ENCODE results near the gene PPFIA1.

DNA sequence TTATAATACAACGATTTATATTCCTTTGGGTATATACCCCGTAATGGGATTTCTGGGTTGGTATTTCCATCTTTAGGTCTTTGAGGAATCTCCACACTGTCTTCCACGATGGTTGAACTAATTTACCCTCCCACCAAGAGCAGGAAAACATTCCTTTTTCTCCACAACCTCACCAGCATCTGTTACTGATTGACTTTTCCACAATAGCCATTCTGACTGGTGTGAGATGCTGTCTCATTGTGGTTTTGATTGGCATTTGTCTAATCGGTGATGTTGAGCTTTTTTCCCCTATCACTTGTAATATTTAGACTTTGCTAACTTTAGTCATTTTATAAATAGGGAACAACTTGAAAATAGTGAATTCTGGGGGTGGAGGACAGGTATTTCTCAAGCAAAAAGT is 58.1 kb downstream of the PPFIA1 start:
- TF ChIP-seq, protein P1, sequence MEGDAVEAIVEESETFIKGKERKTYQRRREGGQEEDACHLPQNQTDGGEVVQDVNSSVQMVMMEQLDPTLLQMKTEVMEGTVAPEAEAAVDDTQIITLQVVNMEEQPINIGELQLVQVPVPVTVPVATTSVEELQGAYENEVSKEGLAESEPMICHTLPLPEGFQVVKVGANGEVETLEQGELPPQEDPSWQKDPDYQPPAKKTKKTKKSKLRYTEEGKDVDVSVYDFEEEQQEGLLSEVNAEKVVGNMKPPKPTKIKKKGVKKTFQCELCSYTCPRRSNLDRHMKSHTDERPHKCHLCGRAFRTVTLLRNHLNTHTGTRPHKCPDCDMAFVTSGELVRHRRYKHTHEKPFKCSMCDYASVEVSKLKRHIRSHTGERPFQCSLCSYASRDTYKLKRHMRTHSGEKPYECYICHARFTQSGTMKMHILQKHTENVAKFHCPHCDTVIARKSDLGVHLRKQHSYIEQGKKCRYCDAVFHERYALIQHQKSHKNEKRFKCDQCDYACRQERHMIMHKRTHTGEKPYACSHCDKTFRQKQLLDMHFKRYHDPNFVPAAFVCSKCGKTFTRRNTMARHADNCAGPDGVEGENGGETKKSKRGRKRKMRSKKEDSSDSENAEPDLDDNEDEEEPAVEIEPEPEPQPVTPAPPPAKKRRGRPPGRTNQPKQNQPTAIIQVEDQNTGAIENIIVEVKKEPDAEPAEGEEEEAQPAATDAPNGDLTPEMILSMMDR (IDR thresholded peaks at IDR 0.05; ENCODE audit: insufficient read depth, low read length): no peak
- no peak for TF ChIP-seq POLR2AphosphoS5 (IDR thresholded peaks at IDR 0.05; ENCODE audit: low read depth)
- TF ChIP-seq, protein P2, sequence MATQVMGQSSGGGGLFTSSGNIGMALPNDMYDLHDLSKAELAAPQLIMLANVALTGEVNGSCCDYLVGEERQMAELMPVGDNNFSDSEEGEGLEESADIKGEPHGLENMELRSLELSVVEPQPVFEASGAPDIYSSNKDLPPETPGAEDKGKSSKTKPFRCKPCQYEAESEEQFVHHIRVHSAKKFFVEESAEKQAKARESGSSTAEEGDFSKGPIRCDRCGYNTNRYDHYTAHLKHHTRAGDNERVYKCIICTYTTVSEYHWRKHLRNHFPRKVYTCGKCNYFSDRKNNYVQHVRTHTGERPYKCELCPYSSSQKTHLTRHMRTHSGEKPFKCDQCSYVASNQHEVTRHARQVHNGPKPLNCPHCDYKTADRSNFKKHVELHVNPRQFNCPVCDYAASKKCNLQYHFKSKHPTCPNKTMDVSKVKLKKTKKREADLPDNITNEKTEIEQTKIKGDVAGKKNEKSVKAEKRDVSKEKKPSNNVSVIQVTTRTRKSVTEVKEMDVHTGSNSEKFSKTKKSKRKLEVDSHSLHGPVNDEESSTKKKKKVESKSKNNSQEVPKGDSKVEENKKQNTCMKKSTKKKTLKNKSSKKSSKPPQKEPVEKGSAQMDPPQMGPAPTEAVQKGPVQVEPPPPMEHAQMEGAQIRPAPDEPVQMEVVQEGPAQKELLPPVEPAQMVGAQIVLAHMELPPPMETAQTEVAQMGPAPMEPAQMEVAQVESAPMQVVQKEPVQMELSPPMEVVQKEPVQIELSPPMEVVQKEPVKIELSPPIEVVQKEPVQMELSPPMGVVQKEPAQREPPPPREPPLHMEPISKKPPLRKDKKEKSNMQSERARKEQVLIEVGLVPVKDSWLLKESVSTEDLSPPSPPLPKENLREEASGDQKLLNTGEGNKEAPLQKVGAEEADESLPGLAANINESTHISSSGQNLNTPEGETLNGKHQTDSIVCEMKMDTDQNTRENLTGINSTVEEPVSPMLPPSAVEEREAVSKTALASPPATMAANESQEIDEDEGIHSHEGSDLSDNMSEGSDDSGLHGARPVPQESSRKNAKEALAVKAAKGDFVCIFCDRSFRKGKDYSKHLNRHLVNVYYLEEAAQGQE (IDR thresholded peaks at IDR 0.05; ENCODE audit: insufficient replicate concordance, low read depth): no peak

Measured in HL-60 (cell line).